Mesothelial cell of epicardium (in vitro differentiated cells): ENCODE measurements around the gene PARVG. TPM values are rescaled to one million over a fixed set of nuclear protein-coding genes. Genes with fewer than 3 reads are reported as not detected.

Source experiments
- DNase-seq, 2 experiments: peaks; one replicate each; pipeline ENCODE4 v3.0.0; 2021; ENCODE audit warnings: low spot score in 2 of 2; ENCODE audit not compliant: unreplicated experiment in 2 of 2
- H3K27ac Mint-ChIP-seq: 2 replicates; pipeline ENCODE4 v1.8.0; 2021; ENCODE audit warnings: mixed read lengths
- H3K27me3 Mint-ChIP-seq: 2 replicates; pipeline ENCODE4 v1.8.0; 2021; ENCODE audit warnings: low read depth, mixed read lengths
- H3K36me3 Mint-ChIP-seq: 2 replicates; pipeline ENCODE4 v1.8.0; 2021; ENCODE audit warnings: mixed read lengths
- H3K4me1 Mint-ChIP-seq: 2 replicates; pipeline ENCODE4 v1.8.0; 2021; ENCODE audit warnings: mixed read lengths
- H3K4me3 Mint-ChIP-seq: 2 replicates; pipeline ENCODE4 v1.8.0; 2021; ENCODE audit warnings: mild to moderate bottlenecking, moderate library complexity, mixed read lengths
- H3K9me3 Mint-ChIP-seq: 2 replicates; pipeline ENCODE4 v1.8.0; 2021; ENCODE audit warnings: mixed read lengths
- total RNA-seq: library from RNA; stranded (reverse); gene quantifications from 3 replicates; pipeline ENCODE4 v1.2.1, GENCODE V29; 2021
- TF ChIP-seq, protein P1 (sequence below): fragments of 200-600 bp; sonication (generic); IDR thresholded peaks from one replicate; pipeline ENCODE4 v1.5.0; 2021; ENCODE audit warnings: antibody characterized with exemption; ENCODE audit not compliant: unreplicated experiment

PARVG gene
- total RNA-seq, 1 donor from 2014 or later, result 1.0 TPM

DNA sequence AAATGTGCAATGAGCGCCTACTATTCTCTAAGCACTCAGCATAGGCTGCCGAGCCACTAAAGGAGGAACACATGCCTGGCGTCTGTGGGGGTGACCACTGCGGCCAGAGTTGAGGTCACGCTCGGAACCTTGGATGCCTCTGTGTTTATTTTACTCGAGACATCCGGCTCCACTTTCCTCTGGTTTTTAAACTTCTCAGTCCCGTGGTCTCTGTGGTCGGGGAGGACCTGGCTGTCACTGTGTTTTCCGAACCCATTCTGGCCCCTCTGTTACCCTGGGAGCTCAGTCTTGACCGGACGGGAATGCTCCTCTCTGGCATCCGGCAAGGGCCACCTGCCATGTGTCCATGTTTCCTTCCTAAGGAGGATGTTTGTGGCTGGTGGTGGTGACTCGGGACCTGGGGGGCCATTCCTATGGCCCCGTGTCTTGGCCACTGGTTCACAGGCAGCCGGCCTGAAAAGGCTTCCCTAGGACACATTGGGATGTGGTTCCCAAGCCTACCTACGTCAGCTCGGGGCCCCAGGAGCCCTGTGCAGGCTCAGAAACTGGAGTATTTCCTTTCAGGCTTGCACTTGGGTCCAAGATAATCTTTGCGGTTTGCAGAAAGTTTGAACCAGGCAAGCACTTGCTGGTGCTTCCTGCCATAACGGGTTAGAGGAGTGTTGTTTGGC is 46.7 kb upstream of the PARVG start:
- TF ChIP-seq, protein P1, sequence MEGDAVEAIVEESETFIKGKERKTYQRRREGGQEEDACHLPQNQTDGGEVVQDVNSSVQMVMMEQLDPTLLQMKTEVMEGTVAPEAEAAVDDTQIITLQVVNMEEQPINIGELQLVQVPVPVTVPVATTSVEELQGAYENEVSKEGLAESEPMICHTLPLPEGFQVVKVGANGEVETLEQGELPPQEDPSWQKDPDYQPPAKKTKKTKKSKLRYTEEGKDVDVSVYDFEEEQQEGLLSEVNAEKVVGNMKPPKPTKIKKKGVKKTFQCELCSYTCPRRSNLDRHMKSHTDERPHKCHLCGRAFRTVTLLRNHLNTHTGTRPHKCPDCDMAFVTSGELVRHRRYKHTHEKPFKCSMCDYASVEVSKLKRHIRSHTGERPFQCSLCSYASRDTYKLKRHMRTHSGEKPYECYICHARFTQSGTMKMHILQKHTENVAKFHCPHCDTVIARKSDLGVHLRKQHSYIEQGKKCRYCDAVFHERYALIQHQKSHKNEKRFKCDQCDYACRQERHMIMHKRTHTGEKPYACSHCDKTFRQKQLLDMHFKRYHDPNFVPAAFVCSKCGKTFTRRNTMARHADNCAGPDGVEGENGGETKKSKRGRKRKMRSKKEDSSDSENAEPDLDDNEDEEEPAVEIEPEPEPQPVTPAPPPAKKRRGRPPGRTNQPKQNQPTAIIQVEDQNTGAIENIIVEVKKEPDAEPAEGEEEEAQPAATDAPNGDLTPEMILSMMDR, result no peak
- H3K4me1 Mint-ChIP-seq, result no peaks in the 10 kb centered on the region
- H3K4me3 Mint-ChIP-seq, result no peak overlapping the region
- no peak overlapping the region for H3K27ac Mint-ChIP-seq
- peaks cover 19% of the 10 kb centered on the region for H3K9me3 Mint-ChIP-seq
- DNase-seq, result no peak
- H3K36me3 Mint-ChIP-seq, result peaks cover 26% of the 10 kb centered on the region
- no peaks in the 10 kb centered on the region for H3K27me3 Mint-ChIP-seq

DNA sequence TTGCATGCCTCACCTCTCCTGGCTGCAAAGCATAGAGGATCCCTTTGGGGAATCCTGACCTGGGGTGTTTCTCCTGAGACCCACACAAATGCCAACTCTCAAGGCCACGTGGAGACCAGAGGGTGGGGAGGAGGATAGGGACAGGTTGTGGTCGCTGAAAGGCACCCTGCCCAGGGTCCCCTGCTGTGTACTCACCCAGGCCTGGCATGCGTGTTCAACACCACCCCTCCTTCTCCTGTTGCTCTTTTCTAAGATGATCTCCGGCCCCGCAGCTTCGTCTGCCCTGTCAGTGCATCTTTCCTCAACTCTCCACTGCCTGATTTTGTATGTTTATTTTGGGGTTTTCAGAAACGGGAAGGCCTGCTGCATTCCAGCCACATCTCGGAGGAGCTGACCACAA is 44.6 kb upstream of the PARVG start:
- peaks cover 26% of the 10 kb centered on the region for H3K36me3 Mint-ChIP-seq
- H3K27ac Mint-ChIP-seq, result no peak overlapping the region
- no peaks in the 10 kb centered on the region for H3K27me3 Mint-ChIP-seq
- H3K9me3 Mint-ChIP-seq, result peaks cover 19% of the 10 kb centered on the region
- TF ChIP-seq, protein P1, result no peak
- H3K4me3 Mint-ChIP-seq, result no peak overlapping the region
- no peaks in the 10 kb centered on the region for H3K4me1 Mint-ChIP-seq
- no peak for DNase-seq

DNA sequence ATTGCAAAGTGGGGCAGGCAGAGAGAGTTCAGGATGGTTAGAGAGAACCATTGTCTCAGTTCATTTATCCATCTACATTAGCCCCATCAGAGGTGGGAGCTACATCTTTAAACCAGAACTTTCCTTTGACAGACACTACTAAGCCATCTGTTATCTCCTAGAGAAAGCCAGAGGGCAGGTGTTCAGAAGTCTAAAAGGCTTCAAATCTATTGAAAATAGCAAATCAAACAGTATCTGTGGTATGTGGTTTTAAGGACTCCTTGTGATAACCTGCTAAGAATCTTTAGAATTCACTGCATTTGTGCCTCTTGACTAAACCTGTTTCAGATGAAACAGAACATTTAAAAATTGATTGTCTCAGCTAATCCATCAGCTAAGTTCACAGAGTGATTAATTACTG is 43.9 kb upstream of the PARVG start:
- Mint-ChIP-seq H3K27me3 (no peaks in the 10 kb centered on the region), H3K9me3 (peaks cover 19% of the 10 kb centered on the region), H3K4me1 (no peaks in the 10 kb centered on the region), H3K4me3 (no peak overlapping the region), H3K36me3 (peaks cover 26% of the 10 kb centered on the region), H3K27ac (no peak overlapping the region)
- no peak for DNase-seq
- TF ChIP-seq, protein P1, result no peak

DNA sequence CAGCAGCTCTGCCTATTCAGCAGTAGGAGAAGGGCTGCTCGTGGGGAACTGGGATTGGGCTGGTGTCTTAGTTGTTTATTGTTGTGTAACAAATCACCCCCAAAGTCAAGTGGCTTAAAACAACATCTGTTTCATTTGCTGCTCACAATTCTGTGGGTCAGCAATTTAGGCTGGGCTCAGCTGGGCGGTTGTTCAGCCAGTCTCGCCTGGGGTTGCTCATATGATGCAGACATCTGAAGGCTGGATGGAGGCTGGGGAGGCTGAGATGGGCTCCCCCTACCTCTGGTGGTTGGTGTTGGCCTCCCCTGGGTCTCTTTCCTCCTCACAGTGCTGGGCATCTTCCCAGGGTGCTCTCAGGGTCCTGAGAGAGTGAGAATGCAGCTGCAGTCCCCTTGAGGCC is 43.3 kb upstream of the PARVG start:
- DNase-seq, result no peak
- no peak overlapping the region for H3K4me3 Mint-ChIP-seq
- no peak overlapping the region for H3K27ac Mint-ChIP-seq
- TF ChIP-seq, protein P1, result no peak
- H3K4me1 Mint-ChIP-seq, result no peaks in the 10 kb centered on the region
- peaks cover 19% of the 10 kb centered on the region for H3K9me3 Mint-ChIP-seq
- H3K36me3 Mint-ChIP-seq, result peaks cover 26% of the 10 kb centered on the region
- H3K27me3 Mint-ChIP-seq, result no peaks in the 10 kb centered on the region

DNA sequence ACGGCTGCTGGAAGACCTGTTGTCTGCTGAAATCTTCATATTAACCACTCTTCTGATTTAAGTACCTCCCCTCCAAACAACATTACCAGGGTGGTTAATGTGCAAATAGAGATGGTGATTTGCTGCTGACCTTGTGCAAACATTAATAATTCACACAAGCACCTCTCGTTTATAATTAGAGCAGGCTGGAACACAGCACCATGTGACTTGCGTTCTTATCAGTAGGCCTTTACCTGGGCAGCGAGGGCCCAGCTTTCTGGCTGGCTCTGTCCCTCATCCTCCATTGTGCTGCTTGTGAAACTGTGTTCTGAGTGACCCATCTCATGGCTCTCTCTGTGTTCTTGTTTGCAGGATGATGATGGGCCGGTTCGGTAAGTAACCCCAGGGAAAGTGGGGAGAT is 41.0 kb upstream of the PARVG start:
- H3K27me3 Mint-ChIP-seq, result peaks cover under 1% of the 10 kb centered on the region
- no peak overlapping the region for H3K4me3 Mint-ChIP-seq
- H3K36me3 Mint-ChIP-seq, result peaks cover 26% of the 10 kb centered on the region
- H3K4me1 Mint-ChIP-seq, result peaks cover 3% of the 10 kb centered on the region
- peaks cover 19% of the 10 kb centered on the region for H3K9me3 Mint-ChIP-seq
- DNase-seq, result no peak
- TF ChIP-seq, protein P1, result no peak
- no peak overlapping the region for H3K27ac Mint-ChIP-seq
